H1 (cell line): ENCODE results near the gene RPS15. TPM values are rescaled to one million over a fixed set of nuclear protein-coding genes. Genes with fewer than 3 reads are reported as not detected.

Source experiments
- GTF2F1 ChIP-seq: IDR thresholded peaks from 2 replicates; pipeline ENCODE4 v1.6.1; 2012; ENCODE audit warnings: low read depth, low read length, improper control_type of control experiment, borderline replicate concordance
- polyA plus RNA-seq, 7 experiments: library from polyadenylated mRNA; depleted of rRNA in 3 of 7; stranded (reverse) in 5 of 7; unstranded in 2 of 7; fragments of >200 nt in 5 of 7; fragments of 200-250 nt in 2 of 7; gene quantifications; 1 replicate in 5 of 7; 2 replicates in 1 of 7; 4 replicates in 1 of 7; pipeline versions ENCODE4 v1.2.1 to v1.2.3, GENCODE V29; 2011 to 2013; ENCODE audit warnings: missing spikeins in 2 of 7, mixed read lengths in 2 of 7
- total RNA-seq: library from RNA; stranded (reverse); fragmentation: NEBNext Ultra II Directional; extraction: Animal tissue kit (Norgen Biotek cat#: 25700); gene quantifications from 2 replicates; pipeline ENCODE4 v1.2.1, GENCODE V29; 2021

The RPS15 gene
- total and polyA plus RNA-seq, 2 of the 8 experiments (the other 6 are each of a cell fraction or from before 2014, with no cell fraction given), result 1,562 to 3,890 TPM

DNA sequence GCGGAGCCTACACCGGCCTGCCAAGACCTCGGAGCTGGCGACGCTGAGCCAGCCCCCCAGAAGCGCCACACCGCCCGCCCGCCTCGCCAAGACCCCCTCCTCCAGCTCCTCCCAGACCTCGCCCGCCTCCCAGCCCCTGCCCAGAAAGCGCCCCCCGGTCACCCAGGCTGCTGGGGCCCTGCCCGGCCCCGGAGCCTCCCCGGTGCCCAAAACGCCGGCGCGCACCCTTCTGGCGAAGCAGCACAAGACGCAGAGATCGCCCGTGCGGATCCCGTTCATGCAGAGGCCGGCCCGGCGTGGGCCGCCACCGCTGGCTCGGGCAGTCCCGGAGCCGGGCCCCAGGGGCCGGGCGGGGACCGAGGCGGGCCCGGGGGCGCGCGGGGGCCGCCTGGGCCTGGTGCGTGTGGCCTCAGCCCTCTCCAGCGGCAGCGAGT lies 30.6 kb downstream of the RPS15 start (continued):
- no peak for TF ChIP-seq GTF2F1
- TF ChIP-seq, all 59 proteins: peak for 1
